ENCODE measurements around the gene IDI2. TPM values are rescaled to one million over a fixed set of nuclear protein-coding genes. Genes with fewer than 3 reads are reported as not detected.

Gene IDI2
- total RNA-seq, 1 donor from 2014 or later = not detected

DNA sequence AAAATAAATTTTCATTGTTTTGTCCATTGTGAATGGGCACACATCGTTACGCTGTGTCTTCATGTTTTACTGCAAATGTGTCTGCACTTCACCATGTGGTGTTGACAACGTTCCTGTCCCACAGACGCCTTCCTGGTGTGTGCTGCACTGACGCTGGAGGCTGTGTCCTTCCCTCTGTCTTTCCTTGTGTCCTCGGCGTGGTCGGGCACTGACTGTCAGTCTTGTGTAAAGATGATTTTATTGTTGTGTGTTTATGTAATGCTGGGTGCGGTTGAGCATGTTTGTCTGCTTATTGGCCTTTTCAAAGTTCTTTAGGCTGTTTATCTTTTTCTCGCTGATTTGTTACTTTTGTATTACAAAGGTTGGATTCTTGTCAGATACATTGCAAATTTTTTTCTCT is 18.1 kb downstream of the IDI2 start:
- DNase-seq (ENCODE audit: low spot score) = no peak

DNA sequence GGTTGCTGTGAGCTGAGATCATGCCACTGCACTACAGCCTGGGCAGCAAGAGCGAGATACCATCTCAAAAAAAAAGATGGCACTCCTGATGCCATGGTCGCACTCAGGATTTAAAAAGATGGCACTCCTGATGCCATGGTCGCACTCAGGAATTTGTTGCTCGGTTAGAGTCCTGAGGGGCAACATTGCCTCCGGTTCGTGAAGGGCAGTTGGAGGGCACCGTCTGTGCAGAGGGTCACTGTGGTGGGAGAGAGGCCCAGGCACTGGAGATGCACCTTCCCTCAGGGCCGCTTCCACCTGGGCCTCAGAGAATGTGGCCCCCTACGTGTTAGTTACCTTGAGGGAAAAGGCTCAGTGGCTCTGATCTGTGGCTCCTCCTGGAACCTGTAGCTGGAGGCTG is 19.1 kb downstream of the IDI2 start:
- DNase-seq (ENCODE audit: low spot score) = no peak

DNA sequence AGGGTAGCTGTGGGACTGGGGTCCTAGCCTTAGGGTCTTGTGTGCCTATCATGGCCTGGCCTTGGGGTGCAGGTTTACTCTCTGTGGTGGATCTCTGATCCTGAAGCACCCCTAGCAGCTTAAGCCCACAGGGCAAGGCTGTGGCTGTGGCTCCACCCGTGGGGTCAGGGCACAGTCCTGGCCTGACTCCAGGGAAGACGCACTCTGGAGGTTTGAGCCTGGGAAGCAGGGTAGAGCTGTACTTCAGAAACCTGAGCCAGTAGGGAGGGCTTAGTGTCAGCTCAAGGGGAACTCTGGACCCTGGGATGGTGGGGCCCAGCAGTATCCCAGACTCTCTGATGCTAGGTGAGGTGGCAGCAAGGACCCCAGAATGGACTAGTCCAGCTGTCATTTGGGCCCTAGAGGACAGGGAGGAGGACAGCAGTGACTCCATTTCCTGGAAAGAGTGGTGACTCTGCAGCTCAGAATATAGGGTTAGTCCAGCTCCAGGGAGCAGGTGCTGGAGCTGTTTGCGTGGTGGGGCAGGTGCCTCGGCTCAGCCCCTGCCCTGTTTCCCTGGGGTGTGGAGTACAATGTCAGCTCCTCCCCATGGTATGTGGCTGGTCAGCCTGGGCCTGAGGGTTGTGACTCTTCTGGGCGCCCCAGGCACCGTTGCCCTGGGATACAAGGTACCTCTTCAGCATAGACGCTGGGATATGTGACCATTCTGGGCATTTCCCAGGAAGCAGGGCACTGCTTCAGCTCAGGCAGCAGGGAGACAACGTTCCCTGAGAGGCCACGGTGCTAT is 21.6 kb downstream of the IDI2 start:
- no peak for DNase-seq (ENCODE audit: low spot score)

DNA sequence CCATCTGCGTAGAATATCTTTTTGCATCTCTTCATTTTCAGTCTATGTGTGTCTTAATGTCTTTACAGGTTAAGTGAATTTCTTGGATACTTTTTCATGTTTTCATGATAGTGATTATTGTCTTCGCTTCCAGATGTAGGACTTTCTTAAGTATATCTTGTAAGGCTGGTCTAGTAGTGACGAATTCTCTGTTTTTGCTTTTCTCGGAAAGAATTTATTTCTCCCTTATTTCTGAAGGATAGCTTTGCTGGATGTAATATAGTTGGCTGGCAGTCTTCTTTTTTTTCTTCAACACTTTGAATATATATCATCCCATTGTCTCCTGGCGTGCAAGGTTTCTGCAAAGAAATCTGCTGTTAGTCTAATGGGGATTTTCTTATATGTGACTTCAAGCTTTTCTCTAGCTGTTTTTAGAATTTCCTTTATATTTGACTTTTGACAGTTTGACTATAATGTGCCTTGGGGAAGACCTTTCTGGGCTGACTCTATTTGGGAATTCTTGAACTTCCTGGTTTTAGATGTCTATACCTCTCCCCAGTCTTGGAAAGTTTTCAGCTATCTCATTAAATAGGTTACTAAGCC is 23.1 kb downstream of the IDI2 start:
- DNase-seq (ENCODE audit: low spot score) = no peak

GRCh38 chr10:997266-998022 is 28.2 kb downstream of the IDI2 start:
- no peak for DNase-seq (ENCODE audit: low spot score)

GRCh38 chr10:996031-996430 is 29.6 kb downstream of the IDI2 start:
- no peak for DNase-seq (ENCODE audit: low spot score)

GRCh38 chr10:995559-995926 is 30.1 kb downstream of the IDI2 start:
- DNase-seq (ENCODE audit: low spot score) = no peak

GRCh38 chr10:994836-995558 is 30.7 kb downstream of the IDI2 start:
- no peak for DNase-seq (ENCODE audit: low spot score)

GRCh38 chr10:992871-993270 is 32.8 kb downstream of the IDI2 start:
- DNase-seq (ENCODE audit: low spot score) = no peak

- no peak for DNase-seq (ENCODE audit: low spot score)
Observed at GRCh38 chr10:992467-992866, 33.2 kb downstream of the IDI2 start.

DNA sequence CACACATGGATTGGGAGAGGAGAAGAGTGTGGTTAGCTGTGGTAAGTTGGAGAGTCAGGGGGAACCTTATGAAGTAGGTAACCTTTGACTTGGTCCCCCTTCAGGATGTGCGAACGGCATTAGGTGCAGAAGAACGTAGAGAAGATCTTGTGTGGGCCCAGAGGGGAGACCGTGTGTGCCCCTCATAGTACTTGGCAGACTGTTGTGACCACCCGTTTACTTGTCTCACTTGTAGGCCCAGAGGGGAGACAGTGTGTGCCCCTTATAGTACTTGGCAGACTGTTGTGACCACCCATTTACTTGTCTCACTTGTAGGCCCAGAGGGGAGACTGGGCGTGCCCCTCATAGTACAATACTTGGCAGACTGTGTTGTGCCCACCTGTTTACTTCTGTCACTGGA is 34.9 kb downstream of the IDI2 start:
- no peak for DNase-seq (ENCODE audit: low spot score)

DNA sequence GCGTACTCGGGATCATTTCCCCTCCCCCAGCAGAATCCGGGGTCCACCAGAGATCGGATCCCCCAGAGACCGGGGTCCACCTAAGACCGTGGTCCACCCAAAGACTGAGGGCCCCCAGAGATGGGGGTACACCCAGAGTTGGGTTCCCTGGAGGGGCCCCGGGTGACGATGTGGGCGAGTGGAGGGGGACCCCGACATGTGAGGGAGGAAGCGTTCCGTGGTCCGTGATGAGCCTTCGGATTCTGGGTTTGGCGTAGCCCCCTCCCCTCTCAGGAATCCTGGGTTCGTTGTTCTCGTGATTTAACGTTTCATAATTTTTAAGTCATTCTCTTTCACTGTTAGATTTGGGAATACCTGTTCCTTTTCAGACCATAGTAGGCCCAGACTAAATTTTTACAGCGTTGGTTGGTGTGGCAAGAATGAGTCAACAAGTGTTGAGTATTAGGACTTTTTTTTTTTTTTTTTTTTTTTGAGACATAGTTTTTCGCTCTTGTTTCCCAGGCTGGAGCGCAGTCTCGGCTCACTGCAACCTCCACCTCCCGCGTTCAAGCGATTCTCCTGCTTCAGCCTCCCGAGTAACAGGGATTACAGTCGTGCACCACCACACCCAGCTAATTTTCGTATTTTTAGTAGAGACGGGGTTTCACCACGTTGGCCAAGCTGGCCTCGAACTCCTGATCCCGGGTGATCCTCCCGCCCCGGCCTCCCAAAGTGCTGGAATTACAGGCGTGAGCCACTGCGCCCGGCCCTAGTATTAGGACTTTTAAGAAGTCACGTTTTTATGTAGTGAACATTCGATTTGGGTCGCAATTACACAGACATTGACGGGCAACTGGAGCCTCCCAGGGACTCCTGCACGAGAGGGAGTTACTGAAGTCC is 36.8 kb downstream of the IDI2 start:
- DNase-seq (ENCODE audit: low spot score) = no peak

DNA sequence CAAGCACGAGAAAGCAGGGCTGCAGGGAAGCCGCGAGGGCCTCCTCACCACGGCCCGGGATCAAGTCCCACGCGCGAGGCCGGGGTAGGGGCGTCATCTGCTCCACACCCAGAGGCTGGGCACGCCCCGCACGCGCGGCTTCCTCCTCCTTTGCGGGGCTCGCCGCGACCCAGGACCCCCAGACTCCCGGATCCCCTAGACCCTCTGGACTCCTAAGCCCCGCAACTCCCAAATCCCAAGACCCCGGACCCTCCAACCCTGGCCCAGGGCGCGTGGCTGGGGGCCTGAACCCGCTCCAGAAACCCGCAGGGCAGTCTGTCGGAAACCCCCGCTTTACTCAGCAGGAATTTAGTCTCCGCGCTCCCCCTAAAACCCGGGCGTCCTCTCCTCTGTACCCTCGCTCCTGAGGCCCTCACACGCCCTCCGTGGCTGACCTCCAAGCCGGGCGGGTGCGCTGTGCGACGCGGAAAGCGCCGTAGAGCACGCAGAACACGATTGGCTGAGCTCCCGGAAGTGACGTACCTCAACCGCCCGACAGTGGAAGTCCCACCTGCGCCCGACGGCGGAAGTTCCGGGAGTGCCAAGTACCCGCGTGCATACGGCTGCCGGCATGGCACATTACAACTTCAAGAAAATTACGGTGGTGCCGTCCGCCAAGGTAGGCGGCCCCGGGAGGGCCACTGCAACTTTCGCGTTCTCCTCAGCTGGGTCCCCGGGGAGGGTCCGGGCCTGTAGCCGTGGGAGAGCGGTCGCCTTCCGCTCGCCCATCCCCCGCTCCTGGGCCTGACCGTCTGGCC is 37.6 kb downstream of the IDI2 start, which contains the start of gene GTPBP4:
GTPBP4 (plus strand) TSS at position 565 of the 797 bp plus-strand sequence; CDS start at position 611, 46 bp downstream.
- DNase-seq (ENCODE audit: low spot score) = peak; percentile 98

DNA sequence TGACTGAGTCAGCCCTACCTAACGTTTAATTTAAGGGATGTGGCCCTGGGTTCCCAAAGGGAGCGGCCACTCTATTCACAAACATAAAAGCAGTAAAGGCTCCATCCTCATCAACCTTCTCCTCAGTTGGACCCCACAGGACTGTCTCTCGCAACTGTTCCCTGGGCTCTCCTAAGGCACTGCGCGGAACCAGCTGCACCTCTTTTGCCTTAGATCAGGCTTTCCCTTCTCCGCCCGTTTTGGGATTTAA is 38.1 kb downstream of the IDI2 start:
- no peak for DNase-seq (ENCODE audit: low spot score)

DNA sequence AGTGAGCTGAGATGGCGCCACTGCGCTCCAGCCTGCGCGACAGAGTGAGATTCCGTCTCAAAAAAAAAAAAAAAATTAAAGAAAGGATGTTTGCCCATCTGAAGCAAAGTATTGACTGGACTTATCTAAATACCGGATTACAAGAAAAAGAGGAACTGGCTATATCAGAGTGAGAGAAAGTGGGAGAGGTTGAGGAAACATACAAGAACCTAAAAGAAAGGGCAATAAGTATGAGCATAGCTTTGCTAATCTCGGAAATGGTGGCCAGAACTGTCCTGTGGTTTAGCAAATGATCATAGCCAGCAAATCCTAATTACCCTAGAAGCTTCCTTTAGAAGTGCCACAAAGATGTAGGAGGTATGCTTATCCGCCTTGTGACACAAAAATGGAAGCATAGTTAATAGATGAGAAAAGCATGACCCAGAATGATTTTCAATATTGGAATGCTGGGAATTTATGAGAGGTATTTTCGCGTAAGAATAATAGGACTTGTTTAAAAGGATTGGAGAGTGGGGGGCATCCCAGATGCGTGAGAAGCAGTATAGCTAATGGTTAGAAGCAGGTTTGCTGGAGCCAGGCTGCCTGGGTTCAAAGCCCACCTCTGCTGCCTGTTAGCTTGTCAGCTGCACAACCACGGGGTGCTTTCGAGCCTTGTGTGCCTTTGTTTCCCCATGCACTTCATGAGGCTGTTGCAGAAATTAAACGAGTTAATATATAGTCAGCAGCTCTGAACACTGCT is 38.6 kb downstream of the IDI2 start:
- no peak for DNase-seq (ENCODE audit: low spot score)

- no peak for DNase-seq (ENCODE audit: low spot score)
Observed at GRCh38 chr10:986137-986825, 39.4 kb downstream of the IDI2 start.

- DNase-seq (ENCODE audit: low spot score) = no peak
Observed at GRCh38 chr10:985361-985760, 40.3 kb downstream of the IDI2 start.

GRCh38 chr10:983971-984655 is 41.5 kb downstream of the IDI2 start:
- DNase-seq (ENCODE audit: low spot score) = peak; percentile 60

DNA sequence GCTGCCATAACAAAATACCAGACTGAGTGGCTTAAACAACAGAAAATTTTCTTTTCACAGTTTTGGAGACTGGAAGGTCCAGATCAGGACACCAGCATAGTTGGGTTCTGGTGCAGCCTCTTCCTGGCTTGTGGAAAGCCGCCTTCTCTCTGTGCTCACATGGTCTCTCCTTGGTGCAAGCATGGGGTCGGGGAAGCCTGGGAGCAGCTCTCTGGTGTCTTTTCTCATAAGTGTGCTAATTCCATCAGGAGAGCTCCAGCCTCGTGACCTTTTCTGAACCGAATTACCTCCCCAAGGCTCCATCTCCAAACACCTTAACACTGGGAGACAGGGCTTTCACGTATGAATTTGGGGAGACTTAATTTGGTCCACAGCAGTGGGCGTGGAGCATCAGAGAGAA is 42.3 kb downstream of the IDI2 start:
- no peak for DNase-seq (ENCODE audit: low spot score)
